Right cardiac atrium (tissue), 5 donors: ENCODE data around the gene OR52A5. TPM values are rescaled to one million over a fixed set of nuclear protein-coding genes. Genes with fewer than 3 reads are reported as not detected.
"Not testable (repeated sequence)": the region's sequence is repeated elsewhere in the genome, so short reads cannot be mapped to it uniquely, and the experiment has no call there.

Source experiments
- ATAC-seq, 2 donors: fragments of 200-7000 bp; cut with Tn5 transposase; one replicate each; pipeline versions ENCODE4 v1.8.0 to v1.9.1; 2020; ENCODE audit warnings: moderate library complexity in 2 of 2, mild to moderate bottlenecking in 1 of 2
- DNase-seq, 3 donors: peaks; one replicate each; pipeline ENCODE4 v3.0.0-alpha.2; 2020
- H3K27ac ChIP-seq: one replicate; pipeline ENCODE4 v1.5.1; 2013; ENCODE audit warnings: mild to moderate bottlenecking, low read length, control low read depth, moderate library complexity
- H3K27me3 ChIP-seq: one replicate; pipeline ENCODE4 v1.6.1; 2013; ENCODE audit not compliant: control insufficient read depth, insufficient read depth
- H3K4me1 ChIP-seq: one replicate; pipeline ENCODE4 v1.6.1; 2013; ENCODE audit warnings: low read length; ENCODE audit not compliant: control insufficient read depth, insufficient read depth
- H3K4me3 ChIP-seq: one replicate; pipeline ENCODE4 v1.5.1; 2013; ENCODE audit warnings: low read length, control low read depth
- H3K9me3 ChIP-seq: one replicate; pipeline ENCODE4 v1.6.1; 2013; ENCODE audit warnings: low read length; ENCODE audit not compliant: control insufficient read depth
- WGBS: extraction: QIAGEN DNeasy Blood & Tissue Kit; methylation state at CpG from one replicate; pipeline ENCODE4 v1.1.7; 2013; 5-methylcytosine and 5-hydroxymethylcytosine counted together
- intact Hi-C, 4 donors: fragments of 100-400 bp; cut with DNase I; formaldehyde crosslinking; loops; one replicate each; pipeline versions ENCODE4 v1.11.0 to v1.14.0; 2022 to 2023
- polyA plus RNA-seq: library from polyadenylated mRNA; stranded (reverse); fragments of 200-250 nt; gene quantifications from one replicate; pipeline ENCODE4 v1.2.3, GENCODE V29; 2013
- total RNA-seq, 4 donors: library from RNA; stranded (reverse); fragmentation: NEBNext Ultra II Directional; extraction: Animal tissue kit (Norgen Biotek cat#: 25700); gene quantifications; one replicate each; pipeline ENCODE4 v1.2.1, GENCODE V29; 2021
- donor health status: healthy with polysubstance abuse.
- donor health status: DM: no; HTN: yes; CAD: no.
- donor health status: DM: no; HTN: no; CAD: no.
- donor health status: DM: no; HTN: yes; CAD: no; lungs with severe emphysema.
- donor health status: DM: yes; HTN: yes; CAD: no.

OR52A5 gene
- total and polyA plus RNA-seq, 5 donors, result not detected

DNA sequence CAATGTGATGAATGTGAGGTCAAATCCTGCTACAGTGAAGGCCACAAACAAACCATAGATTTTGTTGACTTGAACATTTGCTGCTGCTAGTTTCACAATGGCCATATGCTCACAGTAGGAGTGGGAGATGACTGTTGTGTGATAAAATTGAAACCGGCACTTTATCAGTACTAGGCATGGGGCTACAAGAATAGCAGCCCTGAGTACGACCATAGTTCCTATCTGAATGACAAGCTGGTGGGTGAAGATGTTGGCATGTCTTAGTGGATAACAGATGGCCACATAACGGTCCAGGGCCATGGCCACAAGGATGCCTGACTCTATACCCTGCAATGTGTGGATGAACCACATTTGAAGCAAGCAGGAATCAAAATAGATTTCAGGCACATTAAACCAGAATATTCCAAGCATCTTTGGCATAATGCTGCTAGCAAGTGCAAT, 13.6 kb upstream of the OR52A5 start:
- ATAC-seq (no peak), DNase-seq (no peak)
- H3K27me3 ChIP-seq, result no peaks in the 10 kb centered on the region
- H3K4me3 ChIP-seq, result no peak overlapping the region
- no peaks in the 10 kb centered on the region for H3K9me3 ChIP-seq
- intact Hi-C loops, result no loop called here
- H3K4me1 ChIP-seq, result no peaks in the 10 kb centered on the region
- WGBS, result 27% methylated on average over 3 of the region's 3 CpGs
- no peak overlapping the region for H3K27ac ChIP-seq

DNA sequence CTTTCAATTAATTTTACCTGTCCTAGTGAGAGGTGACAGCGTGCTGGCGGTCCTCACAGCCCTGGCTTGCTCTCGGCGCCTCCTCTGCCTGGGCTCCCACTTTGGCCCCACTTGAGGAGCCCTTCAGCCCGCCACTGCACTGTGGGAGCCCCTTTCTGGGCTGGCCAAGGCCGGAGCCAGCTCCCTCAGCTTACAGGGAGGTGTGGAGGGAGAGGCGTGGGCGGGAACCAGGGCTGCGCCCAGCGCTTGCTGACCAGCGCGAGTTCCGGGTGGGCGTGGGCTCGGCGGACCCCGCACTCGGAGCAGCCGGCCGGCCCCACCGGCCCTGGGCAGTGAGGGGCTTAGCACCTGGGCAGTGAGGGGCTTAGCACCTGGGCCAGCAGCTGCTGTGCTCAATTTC, 6.0 kb upstream of the OR52A5 start:
- ATAC-seq, result not testable (repeated sequence)

DNA sequence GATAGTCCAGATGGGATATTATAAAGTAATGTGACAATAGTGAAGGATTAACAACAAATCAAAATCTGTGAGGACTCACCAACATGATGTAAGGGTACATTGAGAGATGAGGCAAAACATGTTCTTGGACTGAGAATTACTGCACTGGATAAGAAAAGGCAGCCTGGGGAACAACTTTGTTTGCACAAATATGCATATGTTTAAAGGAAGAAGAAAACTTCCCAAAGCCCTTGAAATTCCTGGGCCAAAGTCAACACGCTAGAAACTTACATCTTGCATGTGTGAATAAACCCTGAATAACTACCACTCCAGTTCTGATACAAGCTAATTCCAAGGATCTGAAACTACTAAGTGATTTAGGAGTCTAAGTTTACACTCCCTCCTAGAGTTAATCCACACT, 1.1 kb downstream of the OR52A5 start:
- intact Hi-C loops, result no loop called here
- Histone ChIP-seq H3K9me3 (no peaks in the 10 kb centered on the region), H3K4me1 (no peaks in the 10 kb centered on the region), H3K4me3 (no peak overlapping the region), H3K27me3 (no peaks in the 10 kb centered on the region), H3K27ac (no peak overlapping the region)
- WGBS, result 45% methylated on average over 1 of the region's 1 CpG
- ATAC-seq (no peak), DNase-seq (no peak)

More for the DNA sequence above, 6.0 kb upstream of the OR52A5 start:
- H3K4me3 ChIP-seq, H3K4me1 ChIP-seq, H3K9me3 ChIP-seq, intact Hi-C loops, H3K27me3 ChIP-seq, H3K27ac ChIP-seq: not testable (repeated sequence)
- 94% methylated on average over 21 of the region's 21 CpGs for WGBS
- DNase-seq, result peak in 1 of 3 donors; percentile 39

DNA sequence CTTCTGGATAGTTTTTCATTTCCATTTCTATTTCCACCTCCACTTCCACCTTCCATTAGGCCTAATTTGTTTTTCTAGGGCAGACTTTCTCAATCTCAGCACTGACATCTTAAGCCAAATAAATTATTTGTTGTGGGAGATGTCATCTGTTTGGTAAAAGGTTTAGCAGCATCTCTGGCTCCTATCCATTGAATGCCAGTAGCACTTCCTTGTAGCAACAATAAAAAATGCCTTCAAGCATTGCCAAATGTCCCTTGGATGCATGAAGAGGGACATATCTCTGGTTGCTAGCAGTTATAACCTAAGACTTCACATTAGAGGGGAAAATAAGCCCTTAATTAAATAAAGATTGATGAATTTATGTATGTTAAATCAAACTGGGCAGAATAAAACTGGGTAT, 1.9 kb downstream of the OR52A5 start:
- no peaks in the 10 kb centered on the region for H3K27me3 ChIP-seq
- H3K27ac ChIP-seq, result no peak overlapping the region
- intact Hi-C loops, result no loop called here

DNA sequence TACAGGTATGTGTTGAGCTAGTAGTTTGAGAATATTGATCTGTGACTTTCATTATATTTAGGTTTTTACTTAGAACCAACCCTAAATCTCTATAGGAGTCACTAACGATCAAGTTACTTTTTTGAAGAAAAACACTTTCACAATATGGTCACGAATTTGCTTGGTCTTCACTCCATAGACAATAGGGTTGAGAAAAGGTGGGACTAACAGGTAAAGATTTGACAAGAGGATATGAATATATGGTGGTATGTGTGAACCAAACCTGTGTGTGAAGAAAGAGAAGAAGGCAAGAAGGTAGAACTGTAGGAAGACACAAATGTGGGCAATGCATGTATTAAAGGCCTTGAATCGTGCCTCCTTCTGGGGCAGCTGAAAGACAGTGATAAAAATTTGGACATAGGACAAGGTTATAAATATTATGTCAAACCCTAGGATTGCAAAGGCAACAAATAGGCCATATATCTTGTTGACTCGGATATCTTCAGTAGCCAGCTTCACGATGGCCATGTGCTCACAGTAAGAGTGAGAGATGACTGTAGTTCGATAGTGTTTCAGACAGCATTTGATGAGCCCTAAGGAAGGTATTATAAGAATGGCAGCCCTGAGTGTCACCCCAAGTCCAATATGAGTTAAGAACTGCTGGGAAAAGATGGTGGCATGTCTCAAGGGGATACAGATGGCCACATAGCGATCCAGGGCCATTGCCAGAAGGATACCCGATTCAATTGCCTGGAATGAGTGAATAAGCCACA, 6.4 kb downstream of the OR52A5 start:
- H3K27me3 ChIP-seq, result peaks cover 2% of the 10 kb centered on the region
- no peaks in the 10 kb centered on the region for H3K4me1 ChIP-seq
- no peaks in the 10 kb centered on the region for H3K9me3 ChIP-seq
- DNase-seq, result no peak
- no peak for ATAC-seq
- H3K27ac ChIP-seq, result no peak overlapping the region
- WGBS, result 83% methylated on average over 8 of the region's 8 CpGs
- H3K4me3 ChIP-seq, result no peak overlapping the region
- intact Hi-C loops, result no loop called here

More for the DNA sequence above, 1.9 kb downstream of the OR52A5 start:
- Histone ChIP-seq H3K9me3 (no peaks in the 10 kb centered on the region), H3K4me3 (no peak overlapping the region), H3K4me1 (no peaks in the 10 kb centered on the region)
- ATAC-seq, result no peak
- no peak for DNase-seq

DNA sequence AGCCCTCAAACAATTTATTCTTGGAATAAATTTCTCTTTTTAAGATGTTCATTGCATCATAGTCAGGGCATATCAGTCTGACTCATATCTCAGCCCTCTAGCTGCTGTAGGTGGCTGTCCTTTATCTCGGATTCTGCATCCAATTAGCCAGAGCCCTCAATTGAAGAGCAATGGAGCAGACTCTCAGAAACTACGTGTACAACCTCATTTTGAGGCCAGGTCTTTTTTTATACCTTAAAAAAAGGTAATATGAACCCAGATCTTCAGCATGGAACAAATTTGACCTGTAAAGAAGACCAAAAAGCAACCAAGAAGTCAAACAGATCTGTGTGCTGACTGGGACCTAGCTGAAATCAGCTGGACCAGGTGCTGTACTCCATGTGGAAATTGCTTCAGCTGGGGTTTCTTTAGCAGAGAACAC, 8.7 kb downstream of the OR52A5 start:
- WGBS, result 51% methylated on average over 2 of the region's 2 CpGs
- intact Hi-C loops, result loop anchor here in 2 of 4 donors (10.0 kb wide), 2 partner anchors 255 to 675 kb away; partner anchors contain the start of genes OR51M1 (in 1 of the 2) and OR52N2 (in 1 of the 2)

DNA sequence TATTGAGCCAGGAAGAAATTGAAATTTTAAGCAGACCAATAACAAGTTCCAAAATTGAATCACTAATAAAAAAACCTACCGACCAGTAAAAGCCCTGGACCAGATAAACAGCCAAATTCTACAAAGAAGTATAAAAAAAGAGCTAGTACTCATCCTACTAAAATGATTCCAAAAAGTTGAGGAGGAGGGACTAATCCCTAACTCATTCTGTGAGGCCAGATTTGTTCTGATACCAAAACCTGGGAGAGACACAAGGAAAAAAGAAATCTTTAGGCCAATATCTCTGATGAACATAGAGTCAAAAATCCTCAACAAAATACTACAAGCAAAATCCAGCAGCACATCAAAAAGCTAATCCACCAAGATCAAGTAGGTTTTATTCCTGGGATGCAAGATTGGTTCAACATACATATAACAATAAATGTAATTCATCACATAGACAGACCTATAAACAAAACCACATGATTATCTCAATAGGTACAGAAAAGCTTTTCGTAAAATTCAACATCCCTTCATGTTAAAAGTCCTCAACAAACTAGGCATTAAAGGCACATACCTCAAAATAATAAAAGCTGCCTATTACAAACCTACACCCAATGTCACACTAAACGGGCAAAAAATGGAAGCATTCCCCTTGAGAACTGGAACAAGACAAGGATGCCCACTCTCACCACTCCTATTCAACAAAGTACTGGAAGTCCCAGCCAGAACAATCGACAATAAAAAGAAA, 13.1 kb downstream of the OR52A5 start:
- intact Hi-C loops, result loop anchor here in 3 of 4 donors (5.0 to 10.0 kb wide), 4 partner anchors 257 to 682 kb away; partner anchors contain the start of genes OR51M1 (in 3 of the 3) and OR52N2 (in 2 of the 3)
- H3K27me3 ChIP-seq, result peaks cover 2% of the 10 kb centered on the region
- no peaks in the 10 kb centered on the region for H3K9me3 ChIP-seq
- no peaks in the 10 kb centered on the region for H3K4me1 ChIP-seq
- no peak for DNase-seq
- 65% methylated on average over 4 of the region's 4 CpGs for WGBS
- ATAC-seq, result no peak
- no peak overlapping the region for H3K4me3 ChIP-seq
- no peak overlapping the region for H3K27ac ChIP-seq

More for the DNA sequence above, 8.7 kb downstream of the OR52A5 start:
- ATAC-seq (no peak), DNase-seq (no peak)
- H3K4me3 ChIP-seq, result no peak overlapping the region
- no peaks in the 10 kb centered on the region for H3K9me3 ChIP-seq
- H3K4me1 ChIP-seq, result no peaks in the 10 kb centered on the region
- peaks cover 2% of the 10 kb centered on the region for H3K27me3 ChIP-seq
- H3K27ac ChIP-seq, result no peak overlapping the region

DNA sequence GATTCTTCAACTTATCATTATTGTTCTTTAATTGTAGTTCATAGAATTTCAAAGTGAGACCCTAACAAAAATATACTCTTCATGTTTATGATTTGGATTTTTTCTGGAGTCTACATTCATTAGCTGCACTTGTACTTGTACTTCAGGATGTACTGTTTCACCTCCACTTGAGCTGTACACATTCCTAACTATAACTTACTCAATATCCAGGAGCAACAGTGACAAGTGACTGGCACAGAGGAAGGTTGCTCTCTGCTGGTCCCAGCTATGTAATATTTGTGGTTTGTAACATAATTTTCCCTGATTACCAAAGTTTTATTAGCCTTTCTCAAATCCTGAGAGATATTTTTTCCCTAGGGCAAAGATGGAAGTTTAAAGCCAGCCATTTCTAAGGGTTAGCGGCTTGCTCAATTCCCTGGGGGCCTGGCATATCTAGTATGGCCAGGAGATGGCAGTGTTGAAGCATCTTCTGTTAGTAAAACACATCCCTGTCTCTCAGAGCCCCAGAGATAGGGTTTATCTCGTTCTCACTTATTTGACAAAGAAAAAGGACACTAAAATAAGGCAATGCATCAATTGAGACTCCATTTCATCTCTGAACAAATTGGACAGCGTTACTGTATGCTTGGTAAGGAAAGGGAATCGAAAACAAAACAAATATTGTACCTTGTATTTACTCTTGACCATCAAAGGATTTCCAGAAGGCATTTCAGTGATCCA, 14.2 kb downstream of the OR52A5 start:
- ATAC-seq (peak; percentile 63 to 72), DNase-seq (peak; percentile 44 to 60 (median 59))
- Histone ChIP-seq H3K27me3 (peaks cover 2% of the 10 kb centered on the region), H3K4me3 (no peak overlapping the region), H3K9me3 (no peaks in the 10 kb centered on the region), H3K4me1 (no peaks in the 10 kb centered on the region), H3K27ac (no peak overlapping the region)
- 5% methylated on average over 4 of the region's 4 CpGs for WGBS
- intact Hi-C loops, result loop anchor here in 3 of 4 donors (5.0 to 10.0 kb wide), 4 partner anchors 258 to 683 kb away; partner anchors contain the start of genes OR51M1 (in 3 of the 3) and OR52N2 (in 2 of the 3)

DNA sequence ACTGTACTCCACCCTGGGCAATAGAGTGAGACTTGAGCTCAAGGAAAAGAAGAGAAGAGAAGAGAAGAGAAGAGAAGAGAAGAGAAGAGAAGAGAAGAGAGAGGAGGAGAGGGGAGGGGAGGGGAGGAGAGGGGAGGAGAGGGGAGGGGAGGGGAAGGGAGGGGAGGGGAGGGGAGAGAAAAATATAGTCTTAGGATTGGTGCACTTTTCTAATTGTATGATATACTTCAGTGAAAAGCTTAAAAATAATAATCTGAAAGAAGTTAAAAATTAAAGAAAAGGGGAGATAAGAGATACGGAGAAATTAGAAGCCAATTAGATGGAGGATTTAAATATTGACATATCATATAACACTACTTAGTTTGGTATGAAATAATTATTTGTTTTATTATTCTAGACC, 19.3 kb downstream of the OR52A5 start:
- ATAC-seq, result no peak

DNA sequence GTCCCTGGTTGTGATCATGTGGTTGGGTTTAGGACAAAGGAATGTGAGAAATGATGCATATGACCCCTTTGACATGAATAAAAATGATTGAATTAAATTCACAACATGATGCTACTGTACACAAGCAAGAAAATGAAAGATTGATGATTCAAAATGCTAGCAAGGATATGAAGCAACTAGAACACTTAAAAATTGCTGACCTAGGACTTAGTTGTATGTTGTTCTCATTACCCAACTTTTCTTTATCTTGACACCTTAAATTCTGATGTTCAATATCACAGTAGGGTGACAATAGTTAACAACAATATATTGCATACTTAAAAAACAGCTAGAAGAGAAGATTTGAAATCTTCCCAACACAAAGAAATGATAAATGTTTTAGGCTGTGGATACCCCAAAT, 20.6 kb downstream of the OR52A5 start:
- ATAC-seq, result no peak
- intact Hi-C loops, result no loop called here

More for the DNA sequence above, 19.3 kb downstream of the OR52A5 start:
- intact Hi-C loops, result no loop called here
- no peaks in the 10 kb centered on the region for H3K4me1 ChIP-seq
- H3K9me3 ChIP-seq, result no peaks in the 10 kb centered on the region
- no peak overlapping the region for H3K4me3 ChIP-seq
- H3K27ac ChIP-seq, result no peak overlapping the region
- 79% methylated on average over 1 of the region's 1 CpG for WGBS
- DNase-seq, result no peak
- H3K27me3 ChIP-seq, result no peaks in the 10 kb centered on the region

More for the DNA sequence above, 20.6 kb downstream of the OR52A5 start:
- Histone ChIP-seq H3K4me3 (no peak overlapping the region), H3K27ac (no peak overlapping the region), H3K27me3 (no peaks in the 10 kb centered on the region), H3K4me1 (no peaks in the 10 kb centered on the region), H3K9me3 (no peaks in the 10 kb centered on the region)
- DNase-seq, result no peak
